Activated CD8-positive, alpha-beta T cell treated with anti-CD3 and anti-CD28 coated beads, Interleukin-2, amount 10 ng/mL, durations not matched to agents 7 days and 5 days (primary cell): ENCODE data around the gene EHBP1L1. TPM values are rescaled to one million over a fixed set of nuclear protein-coding genes. Genes with fewer than 3 reads are reported as not detected.

ENCODE experiments used
- ATAC-seq: fragments of 150-1000 bp; cut with Tn5 transposase; one replicate; pipeline ENCODE4 v1.10.0; 2021; ENCODE audit warnings: moderate library complexity
- CTCF ChIA-PET: fragments of 350-600 bp; sonication (Branson Sonifier 250); formaldehyde crosslinking; loops from one replicate; lab custom pipeline; 2021; ENCODE audit warnings: antibody characterized with exemption; lab: Charles Lee
- POLR2A ChIA-PET: fragments of 350-600 bp; sonication (Branson Sonifier 250); formaldehyde crosslinking; loops from one replicate; lab custom pipeline; 2021; ENCODE audit warnings: antibody characterized with exemption; lab: Charles Lee
- DNase-seq: peaks from one replicate; pipeline ENCODE4 v3.0.0-alpha.2; 2020
- H3K27ac Mint-ChIP-seq: one replicate; pipeline ENCODE4 v1.8.0; 2021; ENCODE audit warnings: mild to moderate bottlenecking, mixed read lengths
- H3K27me3 Mint-ChIP-seq: one replicate; pipeline ENCODE4 v1.8.0; 2021; ENCODE audit warnings: low read depth, mixed read lengths
- H3K36me3 Mint-ChIP-seq: one replicate; pipeline ENCODE4 v1.8.0; 2021; ENCODE audit warnings: low read depth, mixed read lengths
- H3K4me1 Mint-ChIP-seq: one replicate; pipeline ENCODE4 v1.8.0; 2021; ENCODE audit warnings: low read depth, mixed read lengths
- H3K4me3 Mint-ChIP-seq: one replicate; pipeline ENCODE4 v1.8.0; 2021; ENCODE audit warnings: mild to moderate bottlenecking, mixed read lengths
- H3K9me3 Mint-ChIP-seq: one replicate; pipeline ENCODE4 v1.8.0; 2022; ENCODE audit warnings: mixed read lengths; ENCODE audit not compliant: insufficient read depth
- total RNA-seq, 2 experiments: library from RNA; stranded (reverse); gene quantifications; one replicate each; pipeline ENCODE4 v1.2.3, GENCODE V29; 2021

Gene EHBP1L1
- total RNA-seq, 2 experiments from 2014 or later: 94.4 to 95.3 TPM

DNA sequence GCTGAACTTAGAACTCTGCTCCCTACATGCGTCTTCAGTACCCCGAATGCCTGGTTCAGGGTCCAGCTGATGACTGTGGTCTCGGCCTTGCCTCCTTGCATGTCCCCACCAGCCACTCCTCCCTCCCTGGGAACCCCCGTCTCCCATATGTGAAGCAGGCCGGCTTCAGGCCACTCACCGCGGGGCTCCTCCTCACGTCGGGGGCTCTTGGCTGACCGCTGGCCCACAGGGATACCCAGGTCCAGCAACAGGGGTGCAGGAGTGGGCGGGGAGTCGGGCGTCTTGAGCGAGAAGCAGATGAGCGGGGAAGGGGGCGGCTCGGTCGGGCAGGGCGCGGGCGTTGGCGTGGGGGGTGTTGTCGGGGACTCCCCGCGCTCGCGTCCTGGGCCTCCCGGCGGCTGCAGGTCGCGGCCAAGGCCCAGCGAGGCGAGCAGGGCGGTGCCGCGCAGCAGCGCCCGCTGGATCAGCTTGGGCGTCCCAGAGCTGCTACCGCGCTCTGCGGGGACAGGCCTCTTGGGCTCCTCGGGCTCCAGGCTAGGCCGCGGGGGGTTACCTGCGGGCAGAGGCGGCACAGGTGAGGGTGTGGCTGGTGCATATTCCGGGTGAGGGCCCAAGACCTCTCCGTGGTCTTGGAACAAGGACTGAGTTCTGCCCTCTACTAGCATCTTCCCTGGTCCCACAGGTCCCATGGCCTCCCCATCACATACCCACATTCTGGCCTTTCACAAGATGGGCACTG lies 23.5 kb downstream of the EHBP1L1 start:
- no peak for ATAC-seq
- ChIA-PET POLR2A (interaction anchor here (0.6 to 1.6 kb wide), 3 partner anchors 10 to 48 kb away, joined by 3 to 5 read pairs (median 3); partner anchors contain the start of gene PCNX3), CTCF (interaction anchor here (0.7 to 1.6 kb wide), 2 partner anchors 11 to 26 kb away, joined by 3 to 4 read pairs; no protein-coding TSS in a partner anchor)
- Mint-ChIP-seq H3K27ac (no peak overlapping the region), H3K27me3 (no peaks in the 10 kb centered on the region), H3K4me1 (peaks cover 10% of the 10 kb centered on the region), H3K4me3 (no peak overlapping the region), H3K36me3 (peaks cover 27% of the 10 kb centered on the region), H3K9me3 (no peaks in the 10 kb centered on the region)
- DNase-seq: no peak

DNA sequence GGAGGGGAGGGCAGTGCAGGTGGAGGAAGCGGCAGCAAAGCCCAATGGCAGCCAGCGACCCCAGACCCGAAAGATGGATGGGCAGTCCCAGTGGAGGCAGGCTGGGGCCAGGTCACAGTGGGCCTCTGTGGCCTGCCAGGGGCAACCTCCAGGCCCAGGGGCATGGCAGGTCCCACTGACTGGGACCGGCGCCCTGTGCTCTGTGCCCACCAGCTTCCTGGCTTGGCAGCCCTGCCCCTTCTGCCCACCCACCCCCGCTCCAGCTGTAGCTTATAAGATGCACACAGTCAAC lies 24.0 kb downstream of the EHBP1L1 start:
- no peak overlapping the region for H3K27ac Mint-ChIP-seq
- peaks cover 8% of the 10 kb centered on the region for H3K4me1 Mint-ChIP-seq
- POLR2A ChIA-PET: interaction anchor here (1.2 to 1.6 kb wide), 2 partner anchors 10 to 15 kb away, joined by 3 to 5 read pairs; partner anchors contain the start of gene PCNX3
- H3K36me3 Mint-ChIP-seq: peaks cover 30% of the 10 kb centered on the region
- no peak for DNase-seq
- no peaks in the 10 kb centered on the region for H3K27me3 Mint-ChIP-seq
- no peak overlapping the region for H3K4me3 Mint-ChIP-seq
- CTCF ChIA-PET: interaction anchor here (0.7 to 1.1 kb wide), 2 partner anchors 24 to 27 kb away, joined by 3 read pairs; partner anchors contain the start of gene EHBP1L1
- ATAC-seq: no peak
- H3K9me3 Mint-ChIP-seq: no peaks in the 10 kb centered on the region

GRCh38 chr11:65604258-65604657 lies 28.4 kb downstream of the EHBP1L1 start:
- Mint-ChIP-seq H3K27me3 (no peaks in the 10 kb centered on the region), H3K4me3 (no peak overlapping the region), H3K4me1 (peaks cover 11% of the 10 kb centered on the region), H3K36me3 (peaks cover 52% of the 10 kb centered on the region), H3K9me3 (no peaks in the 10 kb centered on the region), H3K27ac (no peak overlapping the region)
- ChIA-PET POLR2A (no interaction called here), CTCF (interaction anchor here (0.9 to 2.9 kb wide), 4 partner anchors 10 to 64 kb away, joined by 3 to 13 read pairs (median 3); no protein-coding TSS in a partner anchor)
- no peak for DNase-seq
- no peak for ATAC-seq

GRCh38 chr11:65606876-65607613 lies 31.2 kb downstream of the EHBP1L1 start:
- no peak overlapping the region for H3K27ac Mint-ChIP-seq
- peak; percentile 52 for ATAC-seq
- peaks cover 36% of the 10 kb centered on the region for H3K4me1 Mint-ChIP-seq
- H3K9me3 Mint-ChIP-seq: no peaks in the 10 kb centered on the region
- CTCF ChIA-PET: interaction anchor here (1.0 to 1.6 kb wide), 2 partner anchors 13 to 19 kb away, joined by 3 to 7 read pairs; no protein-coding TSS in a partner anchor
- POLR2A ChIA-PET: interaction anchor here (1.2 kb wide), 1 partner anchor 18 kb away, joined by 3 read pairs; no protein-coding TSS in a partner anchor
- peaks cover 59% of the 10 kb centered on the region for H3K36me3 Mint-ChIP-seq
- no peak overlapping the region for H3K4me3 Mint-ChIP-seq
- H3K27me3 Mint-ChIP-seq: no peaks in the 10 kb centered on the region
- no peak for DNase-seq

- ATAC-seq (no peak), DNase-seq (no peak)
- Mint-ChIP-seq H3K4me3 (no peak overlapping the region), H3K9me3 (no peaks in the 10 kb centered on the region), H3K27me3 (no peaks in the 10 kb centered on the region), H3K27ac (peak overlapping the region; percentile 39), H3K36me3 (peaks cover 64% of the 10 kb centered on the region), H3K4me1 (peaks cover 44% of the 10 kb centered on the region)
- ChIA-PET POLR2A (interaction anchor here (1.2 kb wide), 1 partner anchor 18 kb away, joined by 3 read pairs; no protein-coding TSS in a partner anchor), CTCF (interaction anchor here (1.0 to 1.6 kb wide), 2 partner anchors 14 to 20 kb away, joined by 3 to 7 read pairs; no protein-coding TSS in a partner anchor)
These were observed 32.0 kb downstream of the EHBP1L1 start for GRCh38 chr11:65607614-65608426.

DNA sequence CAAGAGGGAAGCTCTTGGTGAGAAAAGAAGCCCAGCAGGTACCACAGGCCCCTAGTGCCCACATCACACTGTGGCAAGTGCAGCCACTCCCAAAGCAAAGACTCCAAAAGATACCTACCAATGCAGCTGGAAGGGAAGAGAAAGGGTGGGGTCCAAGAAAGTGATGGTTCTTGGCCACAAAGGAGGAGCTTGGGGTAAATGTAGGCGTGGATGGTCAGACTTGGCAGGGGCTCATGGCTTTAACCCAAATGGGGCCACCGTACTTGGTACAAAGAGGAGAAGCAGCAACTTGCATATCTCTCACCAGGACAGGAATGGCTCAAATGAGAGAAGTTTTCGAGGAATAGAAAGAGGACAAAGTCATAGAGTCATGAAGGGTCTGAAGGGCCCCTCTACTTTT lies 33.4 kb downstream of the EHBP1L1 start:
- Mint-ChIP-seq H3K36me3 (peaks cover 51% of the 10 kb centered on the region), H3K27ac (peak overlapping the region; percentile 71), H3K4me1 (peaks cover 49% of the 10 kb centered on the region), H3K27me3 (no peaks in the 10 kb centered on the region), H3K4me3 (no peak overlapping the region), H3K9me3 (no peaks in the 10 kb centered on the region)
- no peak for ATAC-seq
- POLR2A ChIA-PET: interaction anchor here (1.3 to 1.7 kb wide), 2 partner anchors 10 to 19 kb away, joined by 3 to 5 read pairs; no protein-coding TSS in a partner anchor
- DNase-seq: no peak
- CTCF ChIA-PET: interaction anchor here (1.5 to 3.9 kb wide), 3 partner anchors 15 to 69 kb away, joined by 4 to 24 read pairs (median 12); partner anchors contain the start of gene FAM89B

GRCh38 chr11:65609665-65610064 lies 33.8 kb downstream of the EHBP1L1 start:
- ChIA-PET POLR2A (interaction anchor here (1.3 to 1.7 kb wide), 2 partner anchors 10 to 19 kb away, joined by 3 to 5 read pairs; no protein-coding TSS in a partner anchor), CTCF (interaction anchor here (1.0 to 3.9 kb wide), 5 partner anchors 16 to 69 kb away, joined by 3 to 24 read pairs (median 4); partner anchors contain the start of gene FAM89B)
- H3K4me1 Mint-ChIP-seq: peaks cover 49% of the 10 kb centered on the region
- H3K36me3 Mint-ChIP-seq: peaks cover 47% of the 10 kb centered on the region
- H3K9me3 Mint-ChIP-seq: no peaks in the 10 kb centered on the region
- H3K4me3 Mint-ChIP-seq: no peak overlapping the region
- ATAC-seq: no peak
- DNase-seq: no peak
- H3K27ac Mint-ChIP-seq: peak overlapping the region; percentile 71
- H3K27me3 Mint-ChIP-seq: no peaks in the 10 kb centered on the region

DNA sequence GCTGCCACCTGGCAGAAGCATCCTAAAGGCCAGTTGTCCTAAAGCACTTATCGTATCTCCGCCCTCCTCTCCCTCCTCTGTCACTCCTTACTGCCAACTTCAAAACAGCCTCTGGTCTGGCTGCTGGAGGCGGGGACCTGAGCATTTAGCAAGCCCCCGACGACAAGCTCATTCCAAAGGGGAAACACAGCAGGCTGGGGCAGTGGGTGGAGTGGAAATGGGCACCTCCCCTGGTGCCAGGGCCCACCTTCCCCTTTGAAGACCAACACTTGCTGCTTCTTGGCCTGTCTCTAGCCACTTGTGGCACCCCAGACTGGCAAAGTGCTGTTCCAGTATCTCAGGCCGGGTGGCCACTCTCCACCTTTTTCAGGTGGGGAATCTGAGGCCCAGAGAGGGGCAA lies 34.6 kb downstream of the EHBP1L1 start:
- H3K4me1 Mint-ChIP-seq: peaks cover 49% of the 10 kb centered on the region
- CTCF ChIA-PET: interaction anchor here (1.0 to 3.9 kb wide), 5 partner anchors 16 to 70 kb away, joined by 3 to 24 read pairs (median 4); partner anchors contain the start of gene FAM89B
- H3K27ac Mint-ChIP-seq: peak overlapping the region; percentile 53
- no peak overlapping the region for H3K4me3 Mint-ChIP-seq
- H3K27me3 Mint-ChIP-seq: no peaks in the 10 kb centered on the region
- ATAC-seq: no peak
- no peaks in the 10 kb centered on the region for H3K9me3 Mint-ChIP-seq
- H3K36me3 Mint-ChIP-seq: peaks cover 46% of the 10 kb centered on the region
- POLR2A ChIA-PET: interaction anchor here (0.9 to 1.7 kb wide), 2 partner anchors 11 to 33 kb away, joined by 5 read pairs; no protein-coding TSS in a partner anchor
- DNase-seq: no peak

DNA sequence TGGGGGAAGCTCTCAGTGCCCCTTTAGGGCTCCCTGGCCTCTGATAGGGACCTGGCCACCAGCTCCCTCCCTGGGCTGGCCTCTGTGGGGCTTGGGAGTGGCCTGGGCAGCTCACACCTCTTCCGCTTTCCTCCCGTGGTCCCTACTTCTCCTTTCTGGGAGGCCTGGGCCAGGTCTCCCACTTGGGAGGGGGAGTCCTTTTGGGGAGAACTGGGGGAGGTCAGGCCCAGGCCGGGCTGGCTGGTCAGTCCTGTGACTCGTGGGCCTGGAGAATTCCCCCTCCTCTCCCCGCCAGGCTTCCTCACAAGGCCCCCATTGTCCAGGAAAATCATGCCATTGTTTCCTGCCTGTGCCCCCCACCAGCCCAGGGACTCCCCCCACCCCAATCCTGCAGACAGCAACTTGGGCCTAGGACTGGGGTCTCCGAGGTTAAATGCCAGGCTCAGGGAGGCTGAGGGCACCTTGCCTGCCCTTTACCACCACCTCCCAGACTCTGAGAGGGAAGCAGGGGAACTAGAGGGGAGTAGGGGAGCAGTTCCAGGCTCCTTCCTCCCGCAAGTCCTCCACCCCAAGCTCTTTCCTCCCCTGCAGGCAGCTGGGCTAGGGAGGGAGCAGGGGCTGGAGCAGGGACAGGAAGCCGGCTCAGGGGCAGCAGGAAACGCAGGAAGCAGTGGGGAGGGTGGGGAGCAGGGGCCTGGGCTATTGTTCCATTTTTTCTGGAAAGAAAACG lies 35.3 kb downstream of the EHBP1L1 start:
- no peak for DNase-seq
- CTCF ChIA-PET: interaction anchor here (1.4 to 3.9 kb wide), 5 partner anchors 17 to 71 kb away, joined by 3 to 24 read pairs (median 4); partner anchors contain the start of gene FAM89B
- H3K36me3 Mint-ChIP-seq: peaks cover 42% of the 10 kb centered on the region

More for the DNA sequence above, 35.3 kb downstream of the EHBP1L1 start:
- Mint-ChIP-seq H3K4me1 (peaks cover 49% of the 10 kb centered on the region), H3K27me3 (no peaks in the 10 kb centered on the region), H3K4me3 (peak overlapping the region; percentile 86), H3K9me3 (no peaks in the 10 kb centered on the region), H3K27ac (peak overlapping the region; percentile 53)
- POLR2A ChIA-PET: interaction anchor here (0.9 kb wide), 1 partner anchor 34 kb away, joined by 5 read pairs; no protein-coding TSS in a partner anchor
- ATAC-seq: no peak
